GM08714 (cell line): ENCODE data around the gene SYNGR3.
"Not testable (repeated sequence)": the region's sequence is repeated elsewhere in the genome, so short reads cannot be mapped to it uniquely, and the experiment has no call there.

Source experiments
- H3K4me3 ChIP-seq: fragments of 200-500 bp; sonication (Bioruptor generic); 2 replicates; pipeline ENCODE4 v1.5.1; 2014; ENCODE audit warnings: mild to moderate bottlenecking, low read length, inconsistent platforms
- ZNF274 ChIP-seq: IDR thresholded peaks from 2 replicates; pipeline ENCODE4 v1.6.1; 2012; ENCODE audit warnings: mild to moderate bottlenecking, low read depth, low read length

Gene SYNGR3

DNA sequence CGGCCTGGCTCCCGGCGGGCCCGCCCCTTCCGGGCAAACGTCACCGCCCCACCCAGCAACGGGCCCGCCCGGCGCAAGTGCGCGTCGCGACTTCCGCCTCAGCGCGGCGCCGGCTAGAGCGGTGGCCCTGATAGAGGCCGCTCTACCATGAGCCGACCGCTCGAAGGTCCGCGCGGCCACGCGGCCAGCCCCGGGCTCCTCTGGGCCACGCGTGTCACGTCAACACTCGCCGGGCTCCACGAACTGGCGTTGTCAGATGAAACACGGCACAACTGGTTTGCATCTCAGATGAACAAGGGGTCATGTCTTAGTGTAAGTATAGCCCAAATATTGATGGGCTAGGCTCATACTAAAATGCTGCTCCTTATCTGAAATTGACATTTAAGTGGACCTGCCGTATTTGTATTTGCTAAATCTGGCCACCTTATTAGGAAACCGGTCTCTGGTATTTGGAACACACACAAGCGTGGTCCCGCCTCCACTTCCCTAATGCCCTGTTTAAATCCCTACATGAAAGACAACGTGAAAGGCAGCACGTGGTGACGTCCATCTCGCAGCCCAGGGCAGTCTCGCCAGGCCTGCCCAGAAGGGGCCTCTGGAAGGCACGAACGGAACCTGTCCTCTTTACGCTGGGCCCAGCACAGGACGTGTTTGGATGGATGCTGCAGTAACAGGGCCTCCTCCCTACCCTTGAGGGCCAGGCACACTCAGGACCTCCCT is 20.2 kb downstream of the SYNGR3 start, which contains the start of gene ZNF598:
Gene ZNF598 (minus strand): TSS at position 31 of the 720 bp plus-strand sequence.
- H3K4me3 ChIP-seq = peak within 1 kb of the TSS; percentile 93
- TF ChIP-seq ZNF274 = no peak

DNA sequence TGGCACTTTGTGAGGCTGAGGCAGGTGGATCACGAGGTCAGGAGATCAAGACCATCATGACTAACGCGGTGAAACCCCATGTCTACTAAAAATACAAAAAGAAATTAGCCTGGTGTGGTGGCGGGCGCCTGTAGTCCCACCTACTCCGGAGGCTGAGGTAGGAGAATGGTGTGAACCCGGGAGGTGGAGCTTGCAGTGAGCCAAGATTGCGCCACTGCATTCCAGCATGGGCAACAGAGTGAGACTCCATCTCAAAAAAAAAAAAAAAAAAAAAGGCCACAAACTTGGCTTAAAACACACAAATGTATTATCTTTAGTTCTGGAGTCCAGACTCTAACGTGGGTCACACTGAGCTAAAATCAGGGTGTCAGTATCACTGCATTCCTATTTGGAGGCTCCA is 22.0 kb downstream of the SYNGR3 start:
- not testable (repeated sequence) for H3K4me3 ChIP-seq

DNA sequence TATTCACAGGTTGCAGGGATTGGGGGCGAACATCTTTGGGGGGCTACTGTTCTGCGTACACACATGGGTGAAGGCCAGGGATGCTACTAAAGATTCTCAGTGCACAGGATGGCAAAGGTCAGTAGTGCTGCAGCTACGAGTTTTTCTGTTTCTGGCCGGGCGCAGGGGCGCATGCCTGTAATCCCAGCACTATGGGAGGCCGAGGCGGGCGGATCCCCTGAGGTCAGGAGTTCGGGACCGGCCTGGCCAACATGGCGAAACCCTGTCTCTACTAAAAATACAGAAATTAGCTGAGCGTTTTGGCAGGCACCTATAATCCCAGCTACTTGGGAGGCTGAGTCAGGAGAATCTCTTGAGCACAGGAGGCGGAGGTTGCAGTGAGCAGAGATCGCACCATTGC is 23.8 kb downstream of the SYNGR3 start:
- no peak for TF ChIP-seq ZNF274
- no peak overlapping the region for H3K4me3 ChIP-seq

DNA sequence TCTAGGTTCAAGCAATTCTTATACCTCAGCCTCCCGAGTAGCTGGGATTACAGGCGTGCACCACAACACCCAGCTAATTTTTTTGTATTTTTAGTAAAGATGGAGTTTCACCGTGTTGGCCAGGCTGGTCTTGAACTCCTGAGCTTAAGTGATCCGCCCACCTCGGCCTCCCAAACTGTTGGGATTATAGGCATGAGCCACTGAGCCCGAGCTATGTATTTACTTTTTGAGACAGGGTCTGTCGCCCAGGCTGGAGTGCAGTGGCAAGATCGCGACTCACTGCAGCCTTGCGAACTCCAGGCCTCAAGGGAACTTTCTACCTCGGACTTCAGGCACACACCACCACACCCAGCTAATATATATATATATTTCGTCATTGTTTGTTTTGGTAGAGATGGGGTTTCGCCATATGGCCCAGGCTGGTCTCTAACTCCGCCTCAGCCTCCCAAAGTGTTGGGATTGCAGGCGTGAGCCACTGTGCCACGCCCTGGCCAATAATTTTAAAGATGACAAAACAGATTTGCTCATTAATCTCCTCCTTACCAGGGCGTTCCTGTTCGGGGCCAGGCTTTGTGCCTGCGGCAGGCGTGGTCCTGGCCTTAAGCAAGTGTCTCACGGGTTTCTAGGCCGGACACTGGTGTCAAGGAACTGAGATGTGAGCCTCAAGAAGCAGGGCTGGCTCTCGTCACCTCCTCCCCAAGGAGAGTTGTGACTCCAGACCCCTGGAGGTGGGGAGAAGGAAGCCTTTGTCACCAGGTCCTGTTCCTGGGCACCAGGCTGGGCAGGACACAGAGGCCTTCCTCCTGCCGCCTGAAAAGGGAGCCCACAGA is 25.6 kb downstream of the SYNGR3 start:
- H3K4me3 ChIP-seq = no peak overlapping the region
- no peak for TF ChIP-seq ZNF274

DNA sequence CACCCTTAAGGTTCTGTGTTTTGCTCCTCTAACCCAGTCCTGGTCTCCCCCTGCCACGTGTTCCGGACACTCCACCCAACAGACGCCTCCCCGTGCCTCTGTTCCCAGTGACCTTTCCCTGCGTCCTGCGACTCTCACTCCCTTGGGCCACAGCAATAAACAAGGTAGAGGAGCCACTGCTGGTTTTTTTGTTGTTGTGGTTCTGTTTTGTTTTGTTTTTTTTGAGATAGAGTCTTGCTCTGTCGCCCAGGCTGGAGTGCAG is 26.1 kb downstream of the SYNGR3 start:
- no peak for TF ChIP-seq ZNF274
- no peak overlapping the region for H3K4me3 ChIP-seq

DNA sequence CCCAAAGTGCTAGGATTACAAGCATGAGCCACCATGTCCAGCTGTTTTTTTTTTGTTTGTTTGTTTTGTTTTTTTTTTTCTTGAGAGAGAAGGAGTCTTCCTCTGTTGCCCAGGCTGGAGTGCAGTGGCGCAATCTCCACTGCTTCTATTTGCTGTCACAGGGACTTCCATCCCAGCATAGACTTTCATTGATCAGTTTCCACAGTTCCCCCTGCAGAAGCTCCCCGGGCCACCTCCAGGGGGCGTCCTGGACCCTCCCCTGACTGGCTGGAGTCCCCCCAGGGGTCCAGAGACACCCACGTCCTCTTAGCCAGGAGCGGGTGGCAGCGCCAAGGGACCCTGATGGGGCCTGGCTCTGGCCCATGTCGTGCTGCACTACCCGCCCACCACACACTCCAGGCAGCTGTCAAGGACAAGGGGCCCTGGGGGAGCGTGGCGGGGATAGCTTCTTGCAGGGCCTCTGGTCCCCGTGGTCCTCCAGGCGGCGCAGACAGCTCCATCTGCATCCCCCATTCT is 26.7 kb downstream of the SYNGR3 start:
- H3K4me3 ChIP-seq = no peak overlapping the region
- no peak for TF ChIP-seq ZNF274

DNA sequence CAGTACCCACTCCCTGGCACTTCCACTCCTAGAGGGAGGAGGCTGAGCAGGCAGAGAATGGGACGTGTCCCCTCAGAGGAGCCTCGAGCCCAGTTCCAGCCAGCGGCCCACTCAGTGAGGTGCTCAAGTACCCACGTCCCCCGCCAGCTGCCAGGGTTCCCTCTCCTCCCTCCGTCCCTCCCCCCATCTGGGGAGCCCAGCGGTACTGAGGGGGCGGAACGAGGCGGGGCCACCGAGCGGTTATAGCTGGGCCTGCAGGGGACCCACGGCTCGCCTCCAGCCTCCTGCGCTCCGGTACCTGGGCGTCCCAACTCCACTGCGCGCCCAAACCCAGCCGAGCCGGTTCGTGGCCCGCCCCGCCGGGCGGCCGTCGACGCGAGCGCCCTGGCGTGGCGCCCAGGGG is 29.7 kb downstream of the SYNGR3 start, which contains the start of gene NPW:
Gene NPW (plus strand): TSS at position 268 of the 403 bp plus-strand sequence.
- no peak for TF ChIP-seq ZNF274
- H3K4me3 ChIP-seq = no peak within 1 kb of the TSS

DNA sequence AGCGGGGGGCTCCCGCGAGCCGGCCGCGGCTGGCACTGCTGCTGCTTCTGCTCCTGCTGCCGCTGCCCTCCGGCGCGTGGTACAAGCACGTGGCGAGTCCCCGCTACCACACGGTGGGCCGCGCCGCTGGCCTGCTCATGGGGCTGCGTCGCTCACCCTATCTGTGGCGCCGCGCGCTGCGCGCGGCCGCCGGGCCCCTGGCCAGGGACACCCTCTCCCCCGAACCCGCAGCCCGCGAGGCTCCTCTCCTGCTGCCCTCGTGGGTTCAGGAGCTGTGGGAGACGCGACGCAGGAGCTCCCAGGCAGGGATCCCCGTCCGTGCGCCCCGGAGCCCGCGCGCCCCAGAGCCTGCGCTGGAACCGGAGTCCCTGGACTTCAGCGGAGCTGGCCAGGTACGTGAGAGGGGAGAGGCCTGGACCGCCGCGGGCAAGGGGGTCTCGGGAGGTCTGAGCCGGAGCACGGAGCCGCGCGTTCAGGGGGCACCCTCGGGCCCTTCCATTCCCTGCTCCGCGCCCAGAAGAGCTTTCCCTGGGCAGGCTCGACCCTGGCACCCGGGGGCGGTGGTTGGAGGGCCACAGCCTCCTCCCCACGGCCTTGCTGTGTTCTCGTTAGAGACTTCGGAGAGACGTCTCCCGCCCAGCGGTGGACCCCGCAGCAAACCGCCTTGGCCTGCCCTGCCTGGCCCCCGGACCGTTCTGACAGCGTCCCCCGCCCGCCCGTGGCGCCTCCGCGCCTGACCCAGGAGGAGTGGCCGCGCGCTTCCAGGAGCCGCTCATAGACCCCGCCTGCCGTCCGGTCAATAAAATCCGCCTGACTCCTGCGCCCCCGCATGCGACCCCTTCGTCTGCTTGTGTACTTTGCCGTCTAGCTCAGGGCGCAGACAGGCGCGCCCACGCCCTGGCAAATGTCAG is 30.4 kb downstream of the SYNGR3 start:
- TF ChIP-seq ZNF274 = no peak
- no peak overlapping the region for H3K4me3 ChIP-seq

DNA sequence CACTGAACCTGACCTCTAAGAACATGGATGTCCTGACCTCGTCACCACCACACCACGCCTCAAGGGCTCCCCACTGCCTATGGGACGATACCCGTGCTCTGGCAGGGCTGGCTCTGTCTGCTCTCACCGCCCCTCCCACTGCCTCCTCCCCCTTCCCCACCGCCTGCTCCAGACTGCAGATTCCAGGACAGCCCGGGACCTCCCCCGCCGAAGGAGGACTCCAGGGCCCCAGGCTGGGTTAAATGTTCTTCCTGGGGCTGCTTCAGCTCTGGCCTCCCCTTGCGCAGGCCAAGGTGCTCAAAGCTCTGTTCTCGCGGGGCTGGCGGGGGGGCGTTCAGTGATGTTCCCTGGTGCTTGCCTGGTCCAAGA is 32.9 kb downstream of the SYNGR3 start:
- no peak overlapping the region; the same call in 1 of the 2 replicates for H3K4me3 ChIP-seq
- TF ChIP-seq ZNF274 = no peak

- H3K4me3 ChIP-seq = no peak overlapping the region; the same call in 1 of the 2 replicates
- TF ChIP-seq ZNF274 = no peak
Measured at GRCh38 chr16:2023092-2024031, 33.6 kb downstream of the SYNGR3 start.

GRCh38 chr16:2024032-2024420 is 34.3 kb downstream of the SYNGR3 start:
- H3K4me3 ChIP-seq = no peak overlapping the region
- no peak for TF ChIP-seq ZNF274

DNA sequence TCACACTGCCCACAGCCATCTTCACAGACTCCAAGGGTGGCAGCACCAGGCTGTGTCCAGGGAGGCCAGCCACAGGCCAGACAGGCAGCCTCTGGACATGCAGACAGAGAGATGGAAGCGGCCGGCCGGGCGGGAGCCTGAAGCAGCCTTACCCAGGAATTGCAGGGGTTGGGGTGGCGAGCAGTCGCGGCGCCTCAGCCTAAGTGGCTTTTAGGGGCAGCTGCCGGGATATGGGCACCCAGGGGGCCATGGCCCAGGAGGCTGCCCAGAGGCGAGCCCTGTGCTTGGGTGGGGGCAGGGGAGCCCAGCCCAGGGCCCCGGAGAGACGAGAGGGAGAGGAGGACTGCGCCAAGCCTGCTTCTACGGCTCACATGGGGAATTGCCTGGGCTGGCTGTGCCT is 35.5 kb downstream of the SYNGR3 start:
- TF ChIP-seq ZNF274 = no peak

GRCh38 chr16:2025878-2026460 is 36.2 kb downstream of the SYNGR3 start:
- H3K4me3 ChIP-seq = no peak overlapping the region
- TF ChIP-seq ZNF274 = no peak

More for the DNA sequence above, 35.5 kb downstream of the SYNGR3 start:
- no peak overlapping the region for H3K4me3 ChIP-seq
